ENCODE data around the gene SDC3.

- TF ChIP-seq CTCF (IDR thresholded peaks at IDR 0.05): no peak
- TF ChIP-seq POLR2A (IDR thresholded peaks at IDR 0.05): no peak
These were observed 21.5 kb upstream of the SDC3 start for GRCh38 chr1:30929944-30930525.

All from right lobe of liver (tissue), 4 donors.